ENCODE measurements around the gene CTF1. TPM values are rescaled to one million over a fixed set of nuclear protein-coding genes. Genes with fewer than 3 reads are reported as not detected.

The CTF1 gene
- total RNA-seq, 2 experiments from 2014 or later, result 0.18 TPM

GRCh38 chr16:30924913-30925631, 28.7 kb downstream of the CTF1 start:
- no peaks in the 10 kb centered on the region for H3K9me3 Mint-ChIP-seq (ENCODE audit: low read depth)
- DNase-seq, result no peak
- no peaks in the 10 kb centered on the region for H3K36me3 Mint-ChIP-seq (ENCODE audit: low read depth)
- ChIA-PET CTCF (interaction anchor here (0.6 to 3.1 kb wide), 4 partner anchors 17 to 174 kb away, joined by 3 to 18 read pairs (median 4); no protein-coding TSS in a partner anchor), POLR2A (no interaction called here)
- no peaks in the 10 kb centered on the region for H3K27me3 Mint-ChIP-seq
- peak overlapping the region; percentile 11 for H3K27ac Mint-ChIP-seq
- intact Hi-C loops (cut with DNase I, micrococcal nuclease), result loop anchor here in 1 of 2 experiments (5.0 to 10.0 kb wide), 2 partner anchors 950 to 1118 kb away; partner anchors contain the start of genes MAZ and ZNF267
- H3K4me3 Mint-ChIP-seq, result peak overlapping the region; percentile 74
- ATAC-seq, result no peak
- peaks cover 20% of the 10 kb centered on the region for H3K4me1 Mint-ChIP-seq

GRCh38 chr16:30925632-30925987, 29.2 kb downstream of the CTF1 start:
- no peaks in the 10 kb centered on the region for H3K27me3 Mint-ChIP-seq
- no peak overlapping the region for H3K27ac Mint-ChIP-seq

GRCh38 chr16:30925995-30926811, 29.8 kb downstream of the CTF1 start:
- intact Hi-C loops (cut with DNase I, micrococcal nuclease), result loop anchor here in 1 of 2 experiments (10.0 kb wide), 1 partner anchor 949 kb away; the partner anchor contains the start of gene ZNF267
- Mint-ChIP-seq H3K4me3 (peak overlapping the region; percentile 7), H3K27me3 (no peaks in the 10 kb centered on the region), H3K9me3 (ENCODE audit: low read depth) (no peaks in the 10 kb centered on the region), H3K27ac (no peak overlapping the region), H3K4me1 (peaks cover 20% of the 10 kb centered on the region), H3K36me3 (ENCODE audit: low read depth) (peaks cover 2% of the 10 kb centered on the region)
- ChIA-PET CTCF (interaction anchor here (1.0 to 3.1 kb wide), 4 partner anchors 9 to 82 kb away, joined by 3 to 18 read pairs (median 6); no protein-coding TSS in a partner anchor), POLR2A (no interaction called here)
- DNase-seq (no peak), ATAC-seq (no peak)

More at GRCh38 chr16:30925632-30925987, 29.2 kb downstream of the CTF1 start:
- POLR2A ChIA-PET, result no interaction called here
- peaks cover 20% of the 10 kb centered on the region for H3K4me1 Mint-ChIP-seq
- no peak overlapping the region for H3K4me3 Mint-ChIP-seq
- no peak for DNase-seq
- no peaks in the 10 kb centered on the region for H3K36me3 Mint-ChIP-seq (ENCODE audit: low read depth)
- no peak for ATAC-seq
- no peaks in the 10 kb centered on the region for H3K9me3 Mint-ChIP-seq (ENCODE audit: low read depth)
- intact Hi-C loops (cut with DNase I, micrococcal nuclease), result loop anchor here in 1 of 2 experiments (10.0 kb wide), 1 partner anchor 949 kb away; the partner anchor contains the start of gene ZNF267
- CTCF ChIA-PET, result interaction anchor here (1.9 to 3.1 kb wide), 2 partner anchors 16 to 81 kb away, joined by 5 to 18 read pairs; no protein-coding TSS in a partner anchor

- H3K27ac Mint-ChIP-seq, result no peak overlapping the region
These were observed 30.7 kb downstream of the CTF1 start for GRCh38 chr16:30926937-30927788.

GRCh38 chr16:30927789-30928378, 31.5 kb downstream of the CTF1 start:
- no peaks in the 10 kb centered on the region for H3K27me3 Mint-ChIP-seq
- H3K9me3 Mint-ChIP-seq (ENCODE audit: low read depth), result no peaks in the 10 kb centered on the region
- peaks cover 9% of the 10 kb centered on the region for H3K36me3 Mint-ChIP-seq (ENCODE audit: low read depth)
- H3K4me3 Mint-ChIP-seq, result no peak overlapping the region
- peak overlapping the region; percentile 42 for H3K27ac Mint-ChIP-seq
- CTCF ChIA-PET, result no interaction called here
- POLR2A ChIA-PET, result interaction anchor here (0.7 kb wide), 1 partner anchor 498 kb away, joined by 3 read pairs; the partner anchor contains the start of gene DCTPP1
- intact Hi-C loops (cut with DNase I, micrococcal nuclease), result loop anchor here in 1 of 2 experiments (10.0 kb wide), 1 partner anchor 947 kb away; the partner anchor contains the start of gene ZNF267
- H3K4me1 Mint-ChIP-seq, result peaks cover 16% of the 10 kb centered on the region
- DNase-seq (peak; percentile 64), ATAC-seq (peak; percentile 39)

More at GRCh38 chr16:30926937-30927788, 30.7 kb downstream of the CTF1 start:
- intact Hi-C loops (cut with DNase I, micrococcal nuclease), result loop anchor here in 1 of 2 experiments (10.0 kb wide), 1 partner anchor 948 kb away; the partner anchor contains the start of gene ZNF267
- Mint-ChIP-seq H3K27me3 (no peaks in the 10 kb centered on the region), H3K9me3 (ENCODE audit: low read depth) (no peaks in the 10 kb centered on the region), H3K36me3 (ENCODE audit: low read depth) (peaks cover 5% of the 10 kb centered on the region), H3K4me1 (peaks cover 18% of the 10 kb centered on the region), H3K4me3 (no peak overlapping the region)
- ATAC-seq (no peak), DNase-seq (no peak)
- ChIA-PET POLR2A (interaction anchor here (0.7 kb wide), 1 partner anchor 498 kb away, joined by 3 read pairs; the partner anchor contains the start of gene DCTPP1), CTCF (interaction anchor here (0.6 to 3.1 kb wide), 4 partner anchors 8 to 27 kb away, joined by 3 to 18 read pairs (median 5); no protein-coding TSS in a partner anchor)

GRCh38 chr16:30928390-30928789, 32.0 kb downstream of the CTF1 start:
- intact Hi-C loops (cut with DNase I, micrococcal nuclease), result loop anchor here in 1 of 2 experiments (10.0 kb wide), 1 partner anchor 946 kb away; the partner anchor contains the start of gene ZNF267
- Mint-ChIP-seq H3K27me3 (no peaks in the 10 kb centered on the region), H3K4me1 (peaks cover 16% of the 10 kb centered on the region), H3K27ac (no peak overlapping the region), H3K36me3 (ENCODE audit: low read depth) (peaks cover 9% of the 10 kb centered on the region), H3K9me3 (ENCODE audit: low read depth) (no peaks in the 10 kb centered on the region), H3K4me3 (no peak overlapping the region)
- DNase-seq, result no peak
- CTCF ChIA-PET, result interaction anchor here (0.6 kb wide), 1 partner anchor 256 kb away, joined by 3 read pairs; no protein-coding TSS in a partner anchor
- no peak for ATAC-seq
- POLR2A ChIA-PET, result no interaction called here

GRCh38 chr16:30929167-30929566, 32.8 kb downstream of the CTF1 start:
- no peak for ATAC-seq
- Mint-ChIP-seq H3K9me3 (ENCODE audit: low read depth) (no peaks in the 10 kb centered on the region), H3K36me3 (ENCODE audit: low read depth) (peaks cover 9% of the 10 kb centered on the region), H3K4me3 (no peak overlapping the region), H3K27me3 (no peaks in the 10 kb centered on the region), H3K4me1 (peaks cover 16% of the 10 kb centered on the region), H3K27ac (no peak overlapping the region)
- POLR2A ChIA-PET, result no interaction called here
- CTCF ChIA-PET, result interaction anchor here (0.6 to 2.0 kb wide), 4 partner anchors 13 to 255 kb away, joined by 3 to 7 read pairs (median 3); no protein-coding TSS in a partner anchor
- no peak for DNase-seq
- intact Hi-C loops (cut with DNase I, micrococcal nuclease), result loop anchor here in 1 of 2 experiments (10.0 kb wide), 1 partner anchor 946 kb away; the partner anchor contains the start of gene ZNF267

- Mint-ChIP-seq H3K4me1 (peaks cover 15% of the 10 kb centered on the region), H3K27ac (no peak overlapping the region), H3K27me3 (no peaks in the 10 kb centered on the region), H3K4me3 (no peak overlapping the region), H3K9me3 (ENCODE audit: low read depth) (no peaks in the 10 kb centered on the region), H3K36me3 (ENCODE audit: low read depth) (peaks cover 11% of the 10 kb centered on the region)
- no peak for DNase-seq
- POLR2A ChIA-PET, result no interaction called here
- intact Hi-C loops (cut with DNase I, micrococcal nuclease), result no loop called here
- CTCF ChIA-PET, result interaction anchor here (2.0 kb wide), 1 partner anchor 12 kb away, joined by 7 read pairs; no protein-coding TSS in a partner anchor
- no peak for ATAC-seq
These were observed 33.8 kb downstream of the CTF1 start for GRCh38 chr16:30930160-30930571.

GRCh38 chr16:30931068-30931650, 34.7 kb downstream of the CTF1 start:
- no peak overlapping the region for H3K4me3 Mint-ChIP-seq
- peaks cover 15% of the 10 kb centered on the region for H3K36me3 Mint-ChIP-seq (ENCODE audit: low read depth)
- ChIA-PET CTCF (interaction anchor here (0.9 kb wide), 1 partner anchor 11 kb away, joined by 3 read pairs; no protein-coding TSS in a partner anchor), POLR2A (no interaction called here)
- peaks cover 13% of the 10 kb centered on the region for H3K4me1 Mint-ChIP-seq
- ATAC-seq (no peak), DNase-seq (no peak)
- no peaks in the 10 kb centered on the region for H3K27me3 Mint-ChIP-seq
- no peaks in the 10 kb centered on the region for H3K9me3 Mint-ChIP-seq (ENCODE audit: low read depth)
- intact Hi-C loops (cut with DNase I, micrococcal nuclease), result no loop called here
- H3K27ac Mint-ChIP-seq, result no peak overlapping the region
